GM19324 (cell line): ENCODE data around the gene SPTLC2.

ENCODE experiments used
- ATAC-seq: cut with Tn5 transposase; IDR thresholded peaks from one replicate; pipeline ENCODE4 v1.9.1; 2021; ENCODE audit warnings: mild to moderate bottlenecking, moderate library complexity; ENCODE audit not compliant: unreplicated experiment, low FRiP score

The SPTLC2 gene

DNA sequence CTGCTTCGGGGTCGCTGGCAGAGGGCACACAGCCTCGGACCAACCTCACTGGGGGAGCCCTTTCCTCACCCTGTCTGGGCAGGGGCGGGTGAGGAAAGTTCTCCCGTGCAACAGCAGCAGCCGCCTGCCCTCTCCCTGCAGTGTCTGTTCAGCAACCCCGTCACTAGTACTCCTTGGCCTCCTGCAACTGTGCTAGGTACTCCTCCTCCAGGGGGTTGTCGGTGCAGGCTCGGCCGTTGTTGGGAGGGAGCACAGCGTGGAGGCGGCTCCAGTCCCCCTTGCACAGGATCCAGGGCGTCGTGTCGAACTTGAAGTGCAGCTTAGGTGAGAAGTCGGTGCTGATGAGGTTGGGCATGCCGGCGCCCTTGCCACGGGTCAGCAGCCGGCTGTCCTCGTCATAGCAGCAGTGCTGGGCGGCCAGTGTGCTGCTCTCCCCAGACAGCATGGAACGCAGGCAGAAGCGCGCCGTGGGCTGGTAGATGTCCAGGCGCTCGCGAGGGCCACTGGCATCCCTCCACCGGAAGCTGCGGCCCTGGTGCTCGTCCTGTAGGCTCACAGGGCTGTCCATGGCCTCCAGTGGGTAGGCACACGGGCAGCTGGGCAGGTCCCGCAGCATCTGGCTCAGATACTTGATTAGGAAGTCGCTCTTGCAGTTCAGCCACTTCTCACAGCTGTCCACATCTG is 140.9 kb downstream of the SPTLC2 start:
- no peak for ATAC-seq

DNA sequence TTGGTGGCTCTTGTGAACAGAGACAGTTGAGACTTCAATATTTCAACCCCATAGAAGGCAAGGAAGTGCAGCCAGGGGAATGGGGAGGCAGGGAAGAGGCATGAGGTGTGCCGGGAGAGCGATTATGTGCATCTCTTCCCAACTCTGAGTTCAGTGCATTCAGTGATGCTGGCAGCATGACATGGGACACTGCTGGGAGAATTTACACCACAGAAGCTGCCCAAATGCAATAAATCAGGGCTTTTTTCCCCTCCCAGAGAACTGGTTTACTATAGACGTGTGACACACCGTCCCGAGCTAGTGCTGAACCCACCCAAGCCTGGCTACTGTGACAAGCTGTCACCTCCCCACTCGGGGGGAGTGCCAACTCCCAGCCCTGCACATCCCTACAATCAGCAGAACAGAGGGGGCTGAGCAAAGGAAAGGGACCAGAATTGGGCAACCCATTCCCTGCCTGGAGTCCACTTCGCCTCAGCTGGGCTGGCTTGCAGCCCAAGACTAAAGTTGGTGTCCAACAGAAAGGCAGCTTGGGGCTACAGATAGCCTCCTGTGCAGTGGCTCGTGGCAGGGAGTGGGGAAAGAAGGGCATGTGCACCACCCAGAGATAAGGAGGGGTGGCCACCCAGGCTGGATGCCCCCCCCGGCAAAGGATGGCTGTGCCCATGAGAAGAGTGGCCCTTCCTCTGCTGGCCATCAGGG is 141.8 kb downstream of the SPTLC2 start:
- no peak for ATAC-seq

GRCh38 chr14:77473921-77474320 is 142.5 kb downstream of the SPTLC2 start:
- ATAC-seq, result no peak

- ATAC-seq, result no peak
Observed at GRCh38 chr14:77470224-77470870, 146.1 kb downstream of the SPTLC2 start.

DNA sequence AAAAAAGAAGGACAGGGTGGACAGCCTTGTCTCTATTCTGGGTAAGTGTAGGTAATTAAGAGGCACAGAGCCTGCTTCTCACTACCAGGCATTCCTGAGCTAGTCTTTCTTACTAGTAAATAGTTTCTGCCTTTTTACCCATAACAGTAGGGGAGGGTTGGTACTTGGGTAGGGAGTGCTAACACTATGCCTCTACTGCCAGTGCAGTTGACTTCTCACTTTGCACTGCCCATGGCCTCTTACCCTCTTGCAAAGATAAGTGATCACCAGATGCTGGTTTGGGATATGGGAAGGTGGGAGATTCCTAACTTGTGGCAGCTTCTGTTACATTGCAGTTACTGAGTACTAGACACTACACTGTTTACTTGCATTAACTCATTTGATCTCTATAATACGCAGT is 146.9 kb downstream of the SPTLC2 start:
- ATAC-seq, result no peak

- no peak for ATAC-seq
Observed at GRCh38 chr14:77469067-77469505, 147.4 kb downstream of the SPTLC2 start.

DNA sequence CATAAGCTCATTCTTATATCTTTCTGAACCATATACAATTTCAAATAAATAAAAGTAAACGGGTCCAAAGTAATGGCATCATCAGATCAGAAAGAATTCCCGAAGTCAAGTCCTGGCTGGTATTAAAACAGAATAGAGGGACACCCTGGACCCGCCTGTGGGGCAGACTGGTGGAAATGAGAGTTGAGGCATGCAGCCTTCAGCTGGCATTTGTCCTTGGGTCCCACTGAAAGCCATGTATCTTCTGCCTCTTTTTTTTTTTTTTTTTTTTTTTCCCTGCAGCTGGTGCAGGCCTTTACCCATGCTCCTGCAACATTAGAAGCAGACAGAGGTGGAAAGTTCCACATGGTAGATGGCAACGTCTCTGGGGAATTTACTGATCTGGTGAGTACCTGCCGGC is 148.6 kb downstream of the SPTLC2 start:
- ATAC-seq, result no peak

DNA sequence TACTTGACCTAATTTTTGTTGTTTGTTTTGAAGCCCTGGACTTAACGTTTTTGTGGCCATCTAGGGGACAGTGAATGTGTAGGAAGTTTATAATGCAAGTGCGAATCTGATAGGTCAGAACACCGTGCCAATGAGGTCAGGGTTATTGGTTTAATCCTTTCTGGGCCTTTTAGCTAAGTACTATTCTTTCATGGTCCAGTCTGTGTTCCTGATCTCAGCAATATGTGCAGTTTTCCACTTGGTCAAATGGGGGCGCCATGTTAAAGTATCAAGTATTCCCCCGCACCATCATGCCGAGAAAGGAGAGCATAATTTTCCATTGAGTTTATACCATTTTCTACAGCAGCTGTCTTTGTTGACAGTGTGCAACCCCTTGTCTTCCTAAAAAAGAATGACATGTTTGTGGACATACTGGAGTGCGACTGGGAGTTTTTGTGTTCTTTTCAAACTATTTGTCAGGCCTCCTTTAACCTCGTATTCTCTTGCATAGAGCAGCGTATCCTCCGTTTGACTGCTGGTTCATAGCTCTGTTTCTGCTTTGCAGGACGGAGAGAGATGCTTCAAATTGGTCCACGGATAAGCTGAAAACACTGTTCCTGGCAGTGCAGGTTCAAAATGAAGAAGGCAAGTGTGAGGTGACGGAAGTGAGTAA is 157.2 kb downstream of the SPTLC2 start:
- ATAC-seq, result no peak

- ATAC-seq, result peak; percentile 19
Observed at GRCh38 chr14:77458249-77458950, 158.0 kb downstream of the SPTLC2 start.

- ATAC-seq, result peak; percentile 94
Observed at GRCh38 chr14:77457522-77458248, 158.8 kb downstream of the SPTLC2 start, which contains the start of the genes AHSA1 and VIPAS39. Gene AHSA1 (plus strand): TSS chr14:77458093. CDS start chr14:77458190, 97 bp downstream. Gene VIPAS39 (minus strand): TSS chr14:77457601. CDS start chr14:77454102, 3,499 bp downstream.

GRCh38 chr14:77457115-77457521 is 159.3 kb downstream of the SPTLC2 start:
- no peak for ATAC-seq
